Muscle of leg (tissue), 11 donors: ENCODE data around the gene GMEB2. TPM values are rescaled to one million over a fixed set of nuclear protein-coding genes. Genes with fewer than 3 reads are reported as not detected.
"Not testable (repeated sequence)": the region's sequence is repeated elsewhere in the genome, so short reads cannot be mapped to it uniquely, and the experiment has no call there.

ENCODE experiments used
- DNase-seq: peaks from one replicate; pipeline ENCODE4 v3.0.0; 2013
- H3K27ac ChIP-seq: one replicate; pipeline ENCODE4 v1.5.1; 2013; ENCODE audit warnings: mild to moderate bottlenecking, low read length, control low read depth
- H3K27me3 ChIP-seq: one replicate; pipeline ENCODE4 v1.6.1; 2013; ENCODE audit warnings: low read length; ENCODE audit not compliant: control insufficient read depth, insufficient read depth
- H3K36me3 ChIP-seq: one replicate; pipeline ENCODE4 v1.6.1; 2013; ENCODE audit warnings: low read length; ENCODE audit not compliant: control insufficient read depth, insufficient read depth
- H3K4me1 ChIP-seq: one replicate; pipeline ENCODE4 v1.6.1; 2013; ENCODE audit warnings: low read length; ENCODE audit not compliant: control insufficient read depth, insufficient read depth
- H3K4me3 ChIP-seq: one replicate; pipeline ENCODE4 v1.5.1; 2013; ENCODE audit warnings: low read length, control low read depth
- H3K9me3 ChIP-seq: replicated peaks from 2 replicates; pipeline ENCODE4 v1.6.1; 2013; ENCODE audit warnings: low read depth, low read length; ENCODE audit not compliant: control insufficient read depth
- WGBS: methylation state at CpG from one replicate; pipeline ENCODE4 v1.1.5; 2013; ENCODE audit warnings: missing lambda C conversion rate; ENCODE audit not compliant: insufficient coverage; 5-methylcytosine and 5-hydroxymethylcytosine counted together
- polyA plus RNA-seq, 8 donors: library from polyadenylated mRNA; unstranded; fragments of 120-200 nt; gene quantifications; one replicate each; pipeline versions ENCODE4 v1.2.1 to v1.2.3, GENCODE V29; 2013; ENCODE audit warnings: inconsistent platforms in 1 of 8, low replicate concordance in 1 of 8; ENCODE audit not compliant: insufficient read length in 8 of 8, insufficient read depth in 1 of 8
- total RNA-seq: library from RNA; stranded (reverse); fragments of 120-200 nt; gene quantifications from one replicate; pipeline ENCODE4 v1.2.4, GENCODE V29; 2013

Gene GMEB2
- total and polyA plus RNA-seq, 9 donors, result 5.9 to 9.5 (median 7.8) TPM

- no peak for DNase-seq
- Histone ChIP-seq H3K27ac (no peak overlapping the region), H3K4me1 (peaks cover 18% of the 10 kb centered on the region), H3K9me3 (no peaks in the 10 kb centered on the region), H3K4me3 (no peak overlapping the region), H3K36me3 (no peaks in the 10 kb centered on the region), H3K27me3 (no peaks in the 10 kb centered on the region)
- WGBS, result 100% methylated on average over 1 of the region's 8 CpGs
These were observed 13.2 kb upstream of the GMEB2 start for GRCh38 chr20:63640086-63640485.

GRCh38 chr20:63639093-63639975 is 12.4 kb upstream of the GMEB2 start:
- Histone ChIP-seq H3K9me3 (no peaks in the 10 kb centered on the region), H3K27ac (peak overlapping the region; percentile 42), H3K4me1 (peaks cover 18% of the 10 kb centered on the region), H3K36me3 (no peaks in the 10 kb centered on the region), H3K27me3 (no peaks in the 10 kb centered on the region), H3K4me3 (no peak overlapping the region)
- DNase-seq, result no peak
- WGBS, result no CpG with 5 or more reads among the region's 15 CpGs

- no peaks in the 10 kb centered on the region for H3K36me3 ChIP-seq
- peaks cover 12% of the 10 kb centered on the region for H3K4me1 ChIP-seq
- H3K27ac ChIP-seq, result peak overlapping the region; percentile 7
- H3K9me3 ChIP-seq, result no peaks in the 10 kb centered on the region
- H3K27me3 ChIP-seq, result no peaks in the 10 kb centered on the region
- no peak overlapping the region for H3K4me3 ChIP-seq
- WGBS, result 51% methylated on average over 10 of the region's 19 CpGs
- DNase-seq, result no peak
These were observed 10.1 kb upstream of the GMEB2 start for GRCh38 chr20:63636752-63637628.

- peak overlapping the region; percentile 42 for H3K27ac ChIP-seq
- H3K27me3 ChIP-seq, result no peaks in the 10 kb centered on the region
- no peaks in the 10 kb centered on the region for H3K36me3 ChIP-seq
- H3K4me3 ChIP-seq, result no peak overlapping the region
- 69% methylated on average over 6 of the region's 15 CpGs for WGBS
- no peaks in the 10 kb centered on the region for H3K9me3 ChIP-seq
- DNase-seq, result no peak
- peaks cover 12% of the 10 kb centered on the region for H3K4me1 ChIP-seq
These were observed 8.7 kb upstream of the GMEB2 start for GRCh38 chr20:63635431-63636141.

- Histone ChIP-seq H3K4me3 (no peak overlapping the region), H3K27me3 (no peaks in the 10 kb centered on the region), H3K4me1 (peaks cover 18% of the 10 kb centered on the region), H3K9me3 (no peaks in the 10 kb centered on the region), H3K27ac (no peak overlapping the region), H3K36me3 (no peaks in the 10 kb centered on the region)
- no peak for DNase-seq
- WGBS, result 69% methylated on average over 2 of the region's 9 CpGs
These were observed 6.8 kb upstream of the GMEB2 start for GRCh38 chr20:63633732-63634131.

- H3K4me1 ChIP-seq, result peaks cover 26% of the 10 kb centered on the region
- H3K27ac ChIP-seq, H3K36me3 ChIP-seq, H3K4me3 ChIP-seq, DNase-seq, H3K27me3 ChIP-seq, H3K9me3 ChIP-seq: not testable (repeated sequence)
- 62% methylated on average over 6 of the region's 10 CpGs for WGBS
These were observed 4.5 kb upstream of the GMEB2 start for GRCh38 chr20:63631426-63631825.

- H3K4me3 ChIP-seq, DNase-seq, H3K27me3 ChIP-seq, H3K9me3 ChIP-seq, H3K36me3 ChIP-seq, H3K27ac ChIP-seq: not testable (repeated sequence)
- H3K4me1 ChIP-seq, result peaks cover 28% of the 10 kb centered on the region
- 90% methylated on average over 5 of the region's 6 CpGs for WGBS
These were observed 4.1 kb upstream of the GMEB2 start for GRCh38 chr20:63630956-63631355.

GRCh38 chr20:63628246-63628975 is 1.5 kb upstream of the GMEB2 start:
- peak; percentile 79 for DNase-seq
- no peaks in the 10 kb centered on the region for H3K9me3 ChIP-seq
- peaks cover 24% of the 10 kb centered on the region for H3K4me1 ChIP-seq
- no peaks in the 10 kb centered on the region for H3K27me3 ChIP-seq
- H3K4me3 ChIP-seq, result peak overlapping the region; percentile 90
- H3K36me3 ChIP-seq, result no peaks in the 10 kb centered on the region
- peak overlapping the region; percentile 67 for H3K27ac ChIP-seq
- 23% methylated on average over 22 of the region's 22 CpGs for WGBS

- Histone ChIP-seq H3K4me1 (peaks cover 24% of the 10 kb centered on the region), H3K36me3 (no peaks in the 10 kb centered on the region), H3K9me3 (no peaks in the 10 kb centered on the region), H3K27me3 (no peaks in the 10 kb centered on the region), H3K4me3 (peak overlapping the region; percentile 90), H3K27ac (peak overlapping the region; percentile 67)
- DNase-seq, result no peak
- 8% methylated on average over 26 of the region's 28 CpGs for WGBS
These were observed 897 bp upstream of the GMEB2 start for GRCh38 chr20:63627751-63628245.
